NCI-H446 treated with DMSO at 0.1 percent for 48 hours (cell line): ENCODE data around the gene PLXNB1.

ENCODE experiments used
- DNase-seq: peaks from one replicate; lab custom pipeline; 2025; lab: John Stamatoyannopoulos, UW

PLXNB1 gene

DNA sequence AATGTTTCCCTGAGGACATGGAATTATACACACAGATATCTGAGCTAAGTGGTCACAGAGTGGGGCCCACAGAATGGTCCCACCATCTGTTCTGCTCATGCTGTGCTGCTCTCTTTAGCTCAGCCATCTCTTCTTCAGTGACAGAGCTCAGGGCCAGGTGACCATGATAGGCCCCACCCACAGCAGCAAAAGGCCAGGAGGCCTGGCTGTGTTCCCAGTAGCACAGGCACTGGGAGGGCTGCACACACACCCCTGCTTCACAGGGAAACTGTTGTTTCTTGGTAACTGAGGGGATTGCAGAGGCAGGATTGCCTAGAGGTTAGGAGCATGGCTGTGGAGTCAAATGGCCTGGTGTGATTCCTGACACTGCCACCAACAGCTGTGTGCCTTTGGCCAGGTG, 62.7 kb downstream of the PLXNB1 start:
- DNase-seq: no peak

DNA sequence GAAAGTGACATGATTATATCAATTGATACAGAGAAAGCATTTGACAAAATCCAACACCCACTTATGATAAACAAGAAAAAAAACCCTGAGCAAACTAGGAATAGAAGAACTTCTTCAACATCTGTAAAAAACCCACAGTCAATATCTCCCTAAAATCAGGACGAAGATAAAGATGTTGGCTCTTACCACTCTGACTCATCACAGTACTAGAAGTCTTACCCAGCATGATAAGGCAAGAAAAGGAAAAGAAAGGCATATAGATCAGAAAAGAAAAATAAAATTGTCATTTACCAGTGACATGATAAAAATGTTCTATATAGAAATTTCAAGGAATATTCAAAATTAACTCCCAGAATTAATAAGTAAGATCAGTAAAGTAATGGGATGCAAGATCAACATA, 65.0 kb downstream of the PLXNB1 start:
- DNase-seq: no peak

GRCh38 chr3:48361928-48362327, 68.0 kb downstream of the PLXNB1 start:
- no peak for DNase-seq

GRCh38 chr3:48356419-48356818, 73.5 kb downstream of the PLXNB1 start:
- no peak for DNase-seq

DNA sequence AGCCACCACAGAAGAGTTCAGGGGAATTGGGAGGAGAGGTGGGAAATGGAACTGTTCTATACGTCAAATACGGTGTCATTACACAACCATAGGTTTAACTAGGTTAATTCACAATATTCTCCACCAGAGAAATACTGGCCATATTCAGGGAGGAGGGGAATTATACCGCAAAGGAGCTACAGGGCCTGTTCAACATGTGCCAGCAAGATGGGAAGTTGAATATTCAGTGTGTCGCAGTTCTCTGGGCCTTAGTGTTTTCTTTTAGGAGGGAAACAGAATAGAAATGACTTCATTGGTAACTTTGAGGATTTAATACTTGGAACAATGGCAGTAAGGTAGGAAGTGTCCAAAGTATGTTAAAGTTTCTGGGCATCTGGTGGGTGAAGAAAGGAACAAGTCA, 75.9 kb downstream of the PLXNB1 start:
- DNase-seq: no peak
